Activated naive CD4-positive, alpha-beta T cell treated with anti-CD3 and anti-CD28 coated beads, Interleukin-2, amount 10 ng/mL, durations not matched to agents 7 days and 5 days (primary cell): ENCODE measurements around the gene TWF2.

ENCODE experiments used
- CTCF ChIA-PET: fragments of 350-600 bp; sonication (Branson Sonifier 250); formaldehyde crosslinking; loops from one replicate; lab custom pipeline; 2021; ENCODE audit warnings: antibody characterized with exemption; lab: Charles Lee
- DNase-seq: peaks from one replicate; pipeline ENCODE4 v3.0.0-alpha.2; 2020
- H3K27ac Mint-ChIP-seq: one replicate; pipeline ENCODE4 v1.8.0; 2021; ENCODE audit warnings: mild to moderate bottlenecking, moderate library complexity, mixed read lengths
- H3K27me3 Mint-ChIP-seq: one replicate; pipeline ENCODE4 v1.8.0; 2021; ENCODE audit warnings: mild to moderate bottlenecking, mixed read lengths
- H3K36me3 Mint-ChIP-seq: one replicate; pipeline ENCODE4 v1.8.0; 2021; ENCODE audit warnings: mixed read lengths
- H3K4me1 Mint-ChIP-seq: one replicate; pipeline ENCODE4 v1.8.0; 2021; ENCODE audit warnings: mixed read lengths
- H3K4me3 Mint-ChIP-seq: one replicate; pipeline ENCODE4 v1.8.0; 2021; ENCODE audit warnings: mild to moderate bottlenecking, moderate library complexity, mixed read lengths
- H3K9me3 Mint-ChIP-seq: one replicate; pipeline ENCODE4 v1.8.0; 2021; ENCODE audit warnings: mixed read lengths

The TWF2 gene

DNA sequence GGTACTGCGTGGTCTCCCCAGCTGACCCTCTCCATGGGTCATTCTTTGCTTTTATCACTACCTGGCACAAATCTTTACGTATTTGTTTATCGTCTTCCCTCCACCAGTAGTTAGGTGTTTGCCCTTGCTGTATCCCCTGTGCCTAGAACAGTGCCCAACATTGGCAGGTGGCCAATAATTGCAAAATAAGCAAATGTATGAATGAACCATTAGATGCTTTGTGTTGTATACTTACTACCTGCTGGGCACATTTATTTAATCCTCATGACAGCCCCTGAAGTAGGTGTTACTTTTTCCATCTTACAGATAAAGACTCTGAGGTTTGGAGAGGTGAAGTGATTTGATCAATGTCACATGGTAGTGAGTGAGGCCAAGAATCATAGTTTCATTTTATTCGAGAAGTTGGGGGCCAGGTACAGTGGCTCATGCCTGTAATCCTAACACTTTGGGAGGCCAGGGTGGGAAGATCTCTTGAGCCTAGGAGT lies 2.0 kb upstream of the TWF2 start:
- CTCF ChIA-PET: interaction anchor here (0.9 to 10.0 kb wide), 17 partner anchors 8 to 206 kb away, joined by 3 to 106 read pairs (median 4); partner anchors contain the start of gene WDR82
- Mint-ChIP-seq H3K27me3 (no peaks in the 10 kb centered on the region), H3K27ac (peak overlapping the region; percentile 96), H3K4me3 (peak overlapping the region; percentile 96), H3K9me3 (no peaks in the 10 kb centered on the region), H3K4me1 (peaks cover 76% of the 10 kb centered on the region), H3K36me3 (peaks cover 19% of the 10 kb centered on the region)
- DNase-seq: peak; percentile 22

DNA sequence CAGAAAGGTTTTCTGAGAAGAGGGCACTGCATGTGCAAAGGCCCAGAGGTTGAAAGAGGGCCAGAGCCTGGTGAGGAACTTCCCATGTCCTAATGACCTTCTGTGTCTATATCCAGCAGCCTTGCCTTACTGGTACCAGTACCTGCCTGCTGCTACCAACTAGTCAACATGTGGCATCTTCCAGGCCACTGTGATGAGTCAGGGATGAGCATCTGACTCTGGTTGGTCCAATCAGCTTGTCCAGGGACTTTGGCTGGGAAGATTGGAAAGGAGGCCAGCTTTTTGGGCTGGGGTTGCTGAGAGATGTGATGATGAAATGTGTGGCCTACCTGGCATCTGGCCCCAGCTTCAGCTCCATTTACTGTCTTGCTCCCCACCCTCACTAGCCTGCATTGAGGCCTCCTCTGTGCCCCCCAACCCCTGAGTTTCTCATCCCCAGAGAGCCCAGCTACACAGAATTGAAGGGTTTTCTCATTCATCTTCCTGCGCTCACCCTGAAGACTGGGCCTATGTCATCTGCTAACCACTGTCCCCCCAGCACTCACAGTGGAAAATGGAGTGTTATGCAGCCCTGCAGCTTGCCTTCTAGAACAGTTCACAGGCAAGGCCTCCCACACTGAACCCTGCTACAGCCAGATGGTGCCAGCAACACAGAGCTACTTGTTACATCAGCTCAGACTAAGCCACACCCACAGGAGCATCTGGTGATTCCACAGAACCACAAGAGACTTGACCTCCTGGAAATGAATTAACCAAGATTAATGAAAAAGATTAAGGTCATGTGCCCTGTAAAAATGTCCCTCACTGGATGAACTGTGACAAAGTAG lies 1.3 kb upstream of the TWF2 start:
- peak; percentile 71 for DNase-seq
- H3K9me3 Mint-ChIP-seq: no peaks in the 10 kb centered on the region
- H3K4me3 Mint-ChIP-seq: peak overlapping the region; percentile 96
- CTCF ChIA-PET: interaction anchor here (0.7 to 10.0 kb wide), 21 partner anchors 8 to 206 kb away, joined by 3 to 106 read pairs (median 4); partner anchors contain the start of genes GLYCTK and WDR82
- H3K4me1 Mint-ChIP-seq: peaks cover 82% of the 10 kb centered on the region
- H3K36me3 Mint-ChIP-seq: peaks cover 25% of the 10 kb centered on the region
- peak overlapping the region; percentile 96 for H3K27ac Mint-ChIP-seq
- H3K27me3 Mint-ChIP-seq: no peaks in the 10 kb centered on the region

DNA sequence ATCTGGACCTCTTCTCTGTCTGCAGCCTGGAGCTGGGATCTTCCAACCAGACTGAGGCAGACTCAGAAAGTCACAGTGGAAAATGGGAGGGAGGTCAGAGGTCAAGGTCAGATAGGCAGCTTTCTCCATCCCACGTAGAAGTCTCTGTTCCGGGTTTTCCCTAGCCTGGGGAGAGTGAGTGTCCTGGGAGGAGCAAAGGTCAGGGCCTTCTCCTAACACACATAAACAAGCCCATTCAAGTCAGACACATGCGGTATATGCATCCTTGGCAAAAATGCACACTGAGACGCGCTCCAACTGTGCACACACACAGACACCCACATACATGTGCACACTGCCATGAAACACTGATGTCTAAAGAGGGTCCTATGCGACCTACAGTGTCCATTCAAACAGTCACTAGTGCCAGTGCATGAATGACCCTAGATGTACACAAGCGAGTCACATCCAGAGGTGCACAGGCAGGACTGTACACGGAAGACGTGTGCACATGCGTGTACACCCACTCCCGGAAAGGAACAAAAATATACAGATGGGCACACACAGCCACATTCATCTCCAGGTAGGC lies 681 bp downstream of the TWF2 start:
- peaks cover 37% of the 10 kb centered on the region for H3K36me3 Mint-ChIP-seq
- CTCF ChIA-PET: interaction anchor here (0.9 to 10.0 kb wide), 5 partner anchors 14 to 101 kb away, joined by 5 to 106 read pairs (median 9); partner anchors contain the start of gene WDR82
- H3K9me3 Mint-ChIP-seq: no peaks in the 10 kb centered on the region
- peak overlapping the region; percentile 96 for H3K4me3 Mint-ChIP-seq
- H3K4me1 Mint-ChIP-seq: peaks cover 77% of the 10 kb centered on the region
- H3K27ac Mint-ChIP-seq: peak overlapping the region; percentile 92
- DNase-seq: peak; percentile 22
- H3K27me3 Mint-ChIP-seq: no peaks in the 10 kb centered on the region

DNA sequence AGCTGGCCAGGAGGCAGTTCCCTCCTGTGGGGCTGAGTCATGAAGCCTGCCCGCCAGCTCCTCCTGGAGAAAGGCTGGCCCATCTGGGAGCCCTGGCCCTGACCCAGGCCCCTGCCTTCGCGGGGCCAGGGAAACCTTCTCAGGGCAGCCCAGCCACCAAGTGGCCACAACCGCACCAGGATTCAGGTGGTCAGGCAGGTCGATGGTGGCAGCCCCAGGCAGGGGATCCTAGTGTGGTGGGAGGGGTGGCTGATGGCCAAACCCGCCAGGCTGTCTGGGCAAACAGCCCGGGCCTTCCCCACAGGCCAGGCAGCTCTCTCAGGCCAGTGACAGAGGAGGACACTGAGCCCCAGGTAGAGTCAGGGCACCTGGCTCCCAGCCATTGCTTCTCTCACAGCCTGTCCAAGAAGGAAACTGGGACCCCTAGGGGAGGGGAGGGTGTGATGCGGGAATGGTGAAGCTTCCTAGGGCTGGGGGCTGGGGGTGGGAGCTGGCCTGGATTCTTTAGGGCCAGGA lies 1.2 kb downstream of the TWF2 start:
- Mint-ChIP-seq H3K36me3 (peaks cover 38% of the 10 kb centered on the region), H3K4me3 (peak overlapping the region; percentile 96), H3K27me3 (no peaks in the 10 kb centered on the region), H3K4me1 (peaks cover 79% of the 10 kb centered on the region), H3K9me3 (no peaks in the 10 kb centered on the region), H3K27ac (peak overlapping the region; percentile 60)
- CTCF ChIA-PET: interaction anchor here (1.7 to 10.0 kb wide), 4 partner anchors 13 to 102 kb away, joined by 7 to 106 read pairs (median 28); partner anchors contain the start of gene WDR82
- peak; percentile 22 for DNase-seq

DNA sequence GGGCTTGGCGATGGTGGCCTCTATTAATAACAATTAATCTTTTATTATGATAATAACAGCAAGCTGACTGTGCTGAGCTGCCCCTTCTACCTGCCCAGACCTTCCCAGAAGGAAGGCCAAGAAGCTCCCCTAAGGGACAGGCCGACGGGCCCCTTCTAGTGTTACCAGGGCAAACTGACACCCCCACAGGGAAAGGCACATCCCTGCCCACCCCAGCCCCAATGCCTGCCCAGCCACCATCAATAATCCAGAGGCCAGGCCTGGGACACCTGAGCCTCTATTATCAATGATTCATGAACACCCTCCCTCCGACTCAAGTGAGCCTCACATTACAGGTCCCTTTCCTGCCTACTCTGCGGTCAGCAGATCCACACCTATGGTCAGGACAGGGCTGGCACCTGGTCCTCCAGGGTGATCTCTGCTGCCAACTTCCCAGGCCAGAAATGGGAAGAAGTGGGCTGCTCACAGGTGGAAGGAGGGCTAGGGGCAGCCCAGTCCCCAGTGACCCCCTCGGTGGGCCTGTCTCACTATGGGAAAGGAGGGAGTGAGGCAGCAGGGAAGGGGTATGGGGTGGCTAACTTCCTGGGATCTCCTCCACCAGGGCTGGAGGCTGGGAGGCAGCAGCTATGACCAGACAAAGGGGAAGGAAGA lies 1.8 kb downstream of the TWF2 start:
- H3K36me3 Mint-ChIP-seq: peaks cover 41% of the 10 kb centered on the region
- peaks cover 81% of the 10 kb centered on the region for H3K4me1 Mint-ChIP-seq
- peak overlapping the region; percentile 96 for H3K4me3 Mint-ChIP-seq
- DNase-seq: peak; percentile 15
- H3K9me3 Mint-ChIP-seq: no peaks in the 10 kb centered on the region
- CTCF ChIA-PET: interaction anchor here (1.5 to 10.0 kb wide), 5 partner anchors 13 to 102 kb away, joined by 5 to 106 read pairs (median 9); partner anchors contain the start of gene WDR82
- no peaks in the 10 kb centered on the region for H3K27me3 Mint-ChIP-seq
- H3K27ac Mint-ChIP-seq: no peak overlapping the region

DNA sequence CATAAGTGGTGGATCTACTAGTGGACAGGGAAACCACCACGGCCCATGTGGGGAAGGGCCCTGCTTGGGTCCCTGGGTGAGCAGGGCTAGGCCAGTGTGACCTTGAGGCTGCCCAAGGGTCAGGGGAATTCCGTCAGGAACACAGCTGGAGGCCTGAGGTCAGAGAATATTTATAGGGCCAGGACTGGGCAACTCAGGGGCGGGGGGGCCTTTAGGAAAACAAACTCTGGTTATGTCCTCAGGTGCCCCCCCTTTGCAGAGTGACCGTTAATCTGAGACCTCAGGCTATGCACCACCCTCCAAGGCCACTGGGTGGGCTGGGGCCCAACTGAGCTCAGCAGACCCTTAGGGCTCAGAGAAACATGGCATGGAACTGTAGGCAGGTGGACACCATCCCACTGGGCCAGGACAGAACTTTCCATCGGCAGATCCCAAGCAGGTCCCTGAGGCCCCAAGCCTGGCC lies 2.5 kb downstream of the TWF2 start:
- Mint-ChIP-seq H3K27me3 (no peaks in the 10 kb centered on the region), H3K4me1 (peaks cover 79% of the 10 kb centered on the region), H3K4me3 (peak overlapping the region; percentile 51), H3K27ac (peak overlapping the region; percentile 45), H3K36me3 (peaks cover 46% of the 10 kb centered on the region), H3K9me3 (no peaks in the 10 kb centered on the region)
- no peak for DNase-seq
- CTCF ChIA-PET: interaction anchor here (1.5 to 10.0 kb wide), 4 partner anchors 12 to 103 kb away, joined by 5 to 106 read pairs (median 26); partner anchors contain the start of gene WDR82

DNA sequence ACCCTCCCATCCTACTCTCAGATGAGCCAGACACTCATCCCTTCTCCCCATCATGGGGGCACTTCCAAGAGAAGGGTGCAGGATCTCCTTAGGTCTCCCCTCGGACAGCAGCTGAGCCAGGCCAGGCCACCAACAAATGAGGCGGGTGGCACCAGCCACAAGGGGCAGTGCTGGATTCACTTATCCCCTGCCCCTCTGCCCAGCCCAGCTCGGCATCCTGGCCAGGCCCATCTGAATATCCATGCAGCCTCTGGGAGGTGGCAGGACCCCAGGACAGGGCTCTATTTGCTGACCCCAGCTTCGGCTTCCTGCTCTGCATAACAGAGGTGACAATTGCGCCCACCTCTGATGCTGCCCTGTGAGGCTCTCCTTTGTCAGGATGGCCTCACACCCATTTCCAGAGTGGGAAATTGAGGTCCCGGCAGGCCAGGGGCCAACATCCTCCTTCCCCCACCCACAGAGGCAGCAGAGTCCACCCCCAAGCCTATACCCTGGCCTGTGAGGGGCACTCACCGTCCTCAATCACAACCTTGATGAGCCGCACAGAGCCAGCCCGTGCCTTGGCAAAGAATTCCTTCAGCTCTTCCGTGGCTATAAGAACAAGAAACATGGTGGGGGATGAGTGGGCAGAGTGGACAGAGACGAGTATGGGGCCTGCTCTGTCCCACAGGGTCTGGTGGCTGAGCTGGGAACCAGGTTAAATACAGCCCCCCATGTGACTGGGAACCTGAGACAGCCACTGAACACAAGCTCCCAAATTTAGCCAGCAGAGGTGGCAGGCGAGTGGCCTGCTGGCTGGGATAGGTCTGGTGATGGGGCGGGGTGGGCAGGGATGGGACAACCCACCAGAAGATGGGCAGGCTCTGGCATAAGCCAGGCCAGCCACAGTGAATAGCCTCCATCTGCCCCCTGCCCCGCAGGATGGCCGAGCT lies 4.2 kb downstream of the TWF2 start:
- no peak overlapping the region for H3K4me3 Mint-ChIP-seq
- H3K27ac Mint-ChIP-seq: peak overlapping the region; percentile 79
- no peaks in the 10 kb centered on the region for H3K27me3 Mint-ChIP-seq
- H3K36me3 Mint-ChIP-seq: peaks cover 52% of the 10 kb centered on the region
- H3K4me1 Mint-ChIP-seq: peaks cover 70% of the 10 kb centered on the region
- no peak for DNase-seq
- H3K9me3 Mint-ChIP-seq: no peaks in the 10 kb centered on the region
- CTCF ChIA-PET: interaction anchor here (1.1 to 4.9 kb wide), 5 partner anchors 12 to 105 kb away, joined by 3 to 46 read pairs (median 4); no protein-coding TSS in a partner anchor

DNA sequence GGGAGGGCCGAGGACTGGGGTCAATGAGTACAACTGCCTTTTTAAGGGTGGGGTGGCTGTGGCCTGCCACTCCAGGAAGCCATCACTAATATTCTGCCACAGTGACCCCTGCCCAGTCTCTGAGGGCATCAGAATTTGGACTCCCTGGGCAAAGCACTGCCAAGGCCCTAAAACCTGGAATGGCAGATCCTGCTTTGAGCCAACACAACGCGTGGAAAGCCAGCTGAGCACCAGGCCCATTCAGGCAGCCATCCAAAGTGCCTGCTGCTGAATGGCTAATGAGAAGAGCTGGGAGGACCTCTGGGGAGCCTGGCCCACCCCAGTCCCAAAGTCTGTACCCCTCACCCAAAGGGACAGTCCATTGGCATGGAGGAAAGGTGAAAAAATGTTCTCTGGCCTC lies 5.0 kb downstream of the TWF2 start:
- no peak for DNase-seq
- peaks cover 67% of the 10 kb centered on the region for H3K4me1 Mint-ChIP-seq
- H3K36me3 Mint-ChIP-seq: peaks cover 55% of the 10 kb centered on the region
- no peaks in the 10 kb centered on the region for H3K9me3 Mint-ChIP-seq
- peak overlapping the region; percentile 75 for H3K27ac Mint-ChIP-seq
- H3K4me3 Mint-ChIP-seq: no peak overlapping the region
- CTCF ChIA-PET: interaction anchor here (1.1 to 6.2 kb wide), 5 partner anchors 12 to 106 kb away, joined by 4 to 73 read pairs (median 5); partner anchors contain the start of gene WDR82
- H3K27me3 Mint-ChIP-seq: no peaks in the 10 kb centered on the region

DNA sequence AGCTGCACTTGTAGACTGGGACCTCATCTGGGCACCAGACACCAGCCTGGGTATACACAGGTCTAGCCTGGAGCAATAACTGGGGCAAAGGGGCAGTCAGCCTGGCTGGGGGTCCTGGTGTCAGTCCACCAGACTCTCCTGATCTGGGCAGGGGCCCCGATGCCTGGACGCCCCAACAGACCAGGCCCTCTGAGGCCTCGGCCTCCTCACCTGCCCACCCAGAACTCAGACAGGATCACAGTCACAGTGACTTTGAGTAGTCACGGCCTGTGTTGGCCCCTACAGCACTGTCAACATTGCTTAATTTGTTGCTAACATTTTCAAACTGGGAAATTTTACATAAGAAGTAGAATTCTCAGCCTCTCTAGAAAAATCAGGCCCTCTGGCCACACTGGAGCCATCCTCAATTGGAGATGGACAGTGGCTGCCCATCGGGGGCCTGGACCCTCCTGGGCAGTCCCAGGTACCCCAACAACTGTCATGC lies 5.8 kb downstream of the TWF2 start:
- peaks cover 50% of the 10 kb centered on the region for H3K36me3 Mint-ChIP-seq

DNA sequence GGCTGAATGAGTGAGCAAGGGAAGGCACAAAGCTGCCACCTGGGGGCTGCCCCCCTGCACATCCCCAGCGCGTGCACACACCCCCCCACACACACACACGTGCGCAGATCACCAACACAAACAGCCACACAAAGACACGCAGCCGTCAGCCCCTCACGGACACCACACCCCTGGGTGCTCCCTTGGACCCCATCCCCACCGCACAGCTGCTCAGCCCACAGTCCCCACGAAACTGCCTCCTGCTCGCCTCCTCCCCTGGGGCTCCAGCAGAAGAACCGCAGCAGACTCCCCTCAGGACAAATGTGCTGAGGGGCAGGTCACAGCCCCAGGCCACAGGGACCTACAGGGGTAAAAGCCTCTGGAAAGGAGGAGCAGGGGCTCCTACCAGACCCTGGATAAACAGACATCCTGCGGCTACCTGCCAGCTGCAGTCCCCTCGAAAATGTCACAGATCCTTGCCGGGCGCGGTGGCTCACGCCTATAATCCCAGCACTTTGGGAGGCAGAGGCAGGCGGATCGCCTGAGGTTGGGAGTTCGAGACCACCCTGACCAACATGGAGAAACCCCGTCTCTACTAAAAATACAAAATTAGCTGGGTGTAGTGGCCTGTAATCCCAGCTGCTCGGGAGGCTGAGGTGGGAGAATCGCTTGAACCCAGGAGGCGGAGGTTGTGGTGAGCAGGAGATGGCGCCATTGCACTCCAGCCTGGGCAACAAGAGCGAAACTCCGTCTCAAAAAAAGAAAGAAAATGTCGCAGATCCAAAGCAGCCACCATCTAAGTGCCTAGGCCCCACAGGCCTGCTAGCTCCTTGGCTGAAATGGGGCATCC lies 6.5 kb downstream of the TWF2 start:
- no peak overlapping the region for H3K4me3 Mint-ChIP-seq
- H3K27me3 Mint-ChIP-seq: no peaks in the 10 kb centered on the region
- H3K9me3 Mint-ChIP-seq: no peaks in the 10 kb centered on the region
- peak; percentile 68 for DNase-seq
- H3K36me3 Mint-ChIP-seq: peaks cover 54% of the 10 kb centered on the region
- CTCF ChIA-PET: interaction anchor here (0.9 to 6.2 kb wide), 27 partner anchors 8 to 289 kb away, joined by 3 to 122 read pairs (median 7); partner anchors contain the start of genes GLYCTK and WDR82
- H3K27ac Mint-ChIP-seq: peak overlapping the region; percentile 24
- peaks cover 59% of the 10 kb centered on the region for H3K4me1 Mint-ChIP-seq

More for the DNA sequence above, 5.8 kb downstream of the TWF2 start:
- no peak for DNase-seq
- H3K27ac Mint-ChIP-seq: peak overlapping the region; percentile 75
- H3K9me3 Mint-ChIP-seq: no peaks in the 10 kb centered on the region
- H3K4me1 Mint-ChIP-seq: peaks cover 64% of the 10 kb centered on the region
- CTCF ChIA-PET: interaction anchor here (0.9 to 6.2 kb wide), 17 partner anchors 8 to 215 kb away, joined by 3 to 122 read pairs (median 12); partner anchors contain the start of gene WDR82
- no peaks in the 10 kb centered on the region for H3K27me3 Mint-ChIP-seq
- no peak overlapping the region for H3K4me3 Mint-ChIP-seq

DNA sequence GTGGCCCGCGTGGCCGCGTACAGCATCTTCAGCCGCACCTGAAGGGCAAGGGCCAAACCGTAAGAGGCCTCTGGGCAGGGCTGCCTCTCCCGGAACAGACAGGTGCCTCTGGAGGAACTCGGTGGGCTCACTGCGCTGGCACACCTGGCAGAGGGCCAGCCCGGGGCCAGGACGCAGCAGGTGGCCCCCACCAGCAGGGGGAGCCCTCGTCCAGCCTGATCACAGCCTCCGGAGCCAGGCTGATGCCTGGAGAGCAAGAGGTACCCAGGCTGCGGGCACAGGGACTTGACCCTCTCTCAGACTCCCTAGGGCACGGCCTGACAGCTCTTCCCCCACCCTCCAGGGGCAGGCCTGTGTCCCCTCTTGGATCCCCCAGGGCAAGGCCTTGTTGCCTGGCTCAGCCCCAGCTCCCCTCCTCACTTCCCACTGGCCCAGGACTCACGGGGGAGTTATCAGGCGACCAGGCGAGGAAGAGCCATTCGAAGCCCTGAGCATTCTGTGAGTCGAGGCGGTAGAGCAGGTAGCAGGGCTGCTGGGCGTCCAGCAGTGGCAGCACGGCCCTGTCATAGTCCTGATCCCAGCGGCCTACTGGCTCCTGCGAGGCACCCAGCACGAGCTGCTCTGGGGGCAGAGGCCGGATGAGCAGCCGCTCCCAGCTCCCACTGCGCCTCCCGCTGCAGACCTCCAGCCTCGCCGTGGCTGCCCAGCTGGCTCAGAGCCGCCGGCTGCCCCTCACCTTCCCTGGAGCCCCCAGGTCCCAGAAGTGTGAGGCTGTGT lies 7.3 kb downstream of the TWF2 start:
- no peak overlapping the region for H3K4me3 Mint-ChIP-seq

More for the DNA sequence above, 7.3 kb downstream of the TWF2 start:
- Mint-ChIP-seq H3K9me3 (no peaks in the 10 kb centered on the region), H3K4me1 (peaks cover 55% of the 10 kb centered on the region), H3K27me3 (no peaks in the 10 kb centered on the region), H3K36me3 (peaks cover 55% of the 10 kb centered on the region), H3K27ac (peak overlapping the region; percentile 74)
- CTCF ChIA-PET: interaction anchor here (0.8 to 6.2 kb wide), 31 partner anchors 9 to 289 kb away, joined by 3 to 122 read pairs (median 6); partner anchors contain the start of genes GLYCTK and WDR82
- peak; percentile 91 for DNase-seq
